Activated T-cell treated with anti-CD3 and anti-CD28 coated beads, Interleukin-2, amount 50 U/mL, for 24 hours (primary cell): ENCODE data around the gene CWC25.
"Not testable (repeated sequence)": the region's sequence is repeated elsewhere in the genome, so short reads cannot be mapped to it uniquely, and the experiment has no call there.

ENCODE experiments used
- DNase-seq: peaks from one replicate; pipeline ENCODE4 v3.0.0-alpha.2; 2020
- H3K27ac Mint-ChIP-seq: 2 replicates; pipeline ENCODE4 v1.8.0; 2020; ENCODE audit warnings: mild to moderate bottlenecking, mixed read lengths
- H3K27me3 Mint-ChIP-seq: 2 replicates; pipeline ENCODE4 v1.8.0; 2020; ENCODE audit warnings: mixed read lengths
- H3K36me3 Mint-ChIP-seq: 2 replicates; pipeline ENCODE4 v1.8.0; 2020; ENCODE audit warnings: low read depth, mixed read lengths
- H3K4me1 Mint-ChIP-seq: 2 replicates; pipeline ENCODE4 v1.8.0; 2020; ENCODE audit warnings: low read depth, mixed read lengths
- H3K4me3 Mint-ChIP-seq: 2 replicates; pipeline ENCODE4 v1.8.0; 2020; ENCODE audit warnings: mild to moderate bottlenecking, moderate library complexity, mixed read lengths
- H3K9me3 Mint-ChIP-seq: 2 replicates; pipeline ENCODE4 v1.8.0; 2020; ENCODE audit warnings: mixed read lengths

The CWC25 gene

DNA sequence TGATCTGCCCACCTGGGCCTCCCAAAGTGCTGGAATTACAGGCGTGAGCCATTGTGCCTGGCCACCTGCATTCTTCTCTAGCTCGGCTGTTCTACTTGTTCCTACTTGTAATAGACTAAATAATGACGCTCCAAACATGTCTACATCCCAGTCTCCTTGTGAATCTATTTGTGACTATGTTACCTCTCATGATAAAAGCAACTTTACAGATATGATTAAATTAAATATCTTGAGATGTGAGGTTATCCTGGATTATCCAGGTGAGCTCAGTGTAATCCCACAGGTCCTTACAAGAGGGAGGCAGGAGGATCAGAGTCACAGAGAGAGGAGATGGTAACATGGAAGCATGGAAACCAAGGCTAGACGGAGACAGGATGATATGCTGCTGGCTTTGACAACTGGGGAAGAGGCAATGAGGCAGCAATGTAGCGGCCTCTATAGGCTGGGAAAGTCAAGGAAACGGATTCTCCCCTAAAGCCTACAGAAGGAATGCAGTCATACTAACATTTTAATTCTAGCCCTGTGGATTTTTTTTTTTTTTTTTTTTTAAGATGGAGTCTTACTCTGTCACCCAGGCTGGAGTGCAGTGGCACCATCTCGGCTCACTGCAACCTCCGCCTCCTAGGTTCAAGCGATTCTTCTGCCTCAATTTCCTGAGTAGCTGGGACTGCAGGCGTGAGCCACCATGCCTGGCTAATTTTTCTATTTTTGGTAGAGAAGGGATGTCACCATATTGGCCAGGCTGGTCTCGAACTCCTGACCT lies 39.7 kb upstream of the CWC25 start:
- H3K9me3 Mint-ChIP-seq = no peaks in the 10 kb centered on the region
- peaks cover 2% of the 10 kb centered on the region for H3K36me3 Mint-ChIP-seq
- no peak for DNase-seq
- no peak overlapping the region for H3K4me3 Mint-ChIP-seq
- peaks cover 21% of the 10 kb centered on the region for H3K4me1 Mint-ChIP-seq
- H3K27ac Mint-ChIP-seq = no peak overlapping the region
- no peaks in the 10 kb centered on the region for H3K27me3 Mint-ChIP-seq

GRCh38 chr17:38861399-38861843 lies 36.3 kb upstream of the CWC25 start:
- Mint-ChIP-seq H3K36me3 (no peaks in the 10 kb centered on the region), H3K27ac (peak overlapping the region; percentile 77)

GRCh38 chr17:38857271-38857670 lies 32.1 kb upstream of the CWC25 start:
- DNase-seq = no peak
- Mint-ChIP-seq H3K4me3 (no peak overlapping the region), H3K36me3 (peaks cover 18% of the 10 kb centered on the region), H3K27me3 (no peaks in the 10 kb centered on the region), H3K27ac (no peak overlapping the region), H3K4me1 (peaks cover 16% of the 10 kb centered on the region), H3K9me3 (no peaks in the 10 kb centered on the region)

More at GRCh38 chr17:38861399-38861843, 36.3 kb upstream of the CWC25 start:
- Mint-ChIP-seq H3K9me3 (no peaks in the 10 kb centered on the region), H3K27me3 (no peaks in the 10 kb centered on the region), H3K4me3 (no peak overlapping the region), H3K4me1 (peaks cover 2% of the 10 kb centered on the region)
- no peak for DNase-seq

GRCh38 chr17:38855101-38855714 lies 30.1 kb upstream of the CWC25 start:
- H3K27me3 Mint-ChIP-seq, H3K9me3 Mint-ChIP-seq, DNase-seq: not testable (repeated sequence)
- H3K36me3 Mint-ChIP-seq = peaks cover 39% of the 10 kb centered on the region
- peak overlapping the region; percentile 73 for H3K27ac Mint-ChIP-seq
- peaks cover 30% of the 10 kb centered on the region for H3K4me1 Mint-ChIP-seq
- H3K4me3 Mint-ChIP-seq = peak overlapping the region; percentile 49

GRCh38 chr17:38853292-38854219 lies 28.4 kb upstream of the CWC25 start, which contains the start of gene RPL23:
Gene RPL23 (minus strand): TSS chr17:38853721. CDS start chr17:38853710, 11 bp downstream.
- Mint-ChIP-seq H3K4me1 (peaks cover 44% of the 10 kb centered on the region), H3K36me3 (peaks cover 54% of the 10 kb centered on the region), H3K9me3 (no peaks in the 10 kb centered on the region), H3K4me3 (peak within 1 kb of the TSS; percentile 99), H3K27me3 (no peaks in the 10 kb centered on the region), H3K27ac (peak within 1 kb of the TSS; percentile 99)
- peak; percentile 89 for DNase-seq

DNA sequence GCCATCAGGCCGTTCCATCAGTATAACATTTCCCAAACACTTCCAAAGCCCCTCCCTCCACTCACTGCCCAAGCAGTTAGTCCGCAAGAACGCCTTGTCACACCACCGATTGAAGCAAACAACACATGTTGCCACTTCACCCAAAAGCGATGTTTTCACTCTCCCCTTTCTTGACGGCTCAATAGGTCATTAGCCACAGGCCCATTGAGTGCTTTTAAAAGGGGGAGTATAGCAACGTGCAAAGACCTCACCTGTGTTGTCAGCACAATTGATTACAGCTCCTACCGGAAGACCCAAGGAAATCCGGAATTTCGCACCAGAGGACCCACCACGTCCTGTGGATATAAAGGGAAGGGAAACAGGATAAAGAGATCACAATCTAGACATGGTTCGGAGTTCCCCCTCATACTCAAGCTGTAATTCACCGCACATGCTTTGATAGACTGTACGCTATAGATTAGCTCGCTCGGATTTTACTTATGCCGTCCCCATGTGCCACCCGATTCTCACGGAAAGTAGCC lies 27.7 kb upstream of the CWC25 start:
- peaks cover 45% of the 10 kb centered on the region for H3K4me1 Mint-ChIP-seq
- H3K4me3 Mint-ChIP-seq = peak overlapping the region; percentile 99
- peaks cover 62% of the 10 kb centered on the region for H3K36me3 Mint-ChIP-seq
- H3K27me3 Mint-ChIP-seq = no peaks in the 10 kb centered on the region
- peak overlapping the region; percentile 99 for H3K27ac Mint-ChIP-seq
- DNase-seq = no peak
- no peaks in the 10 kb centered on the region for H3K9me3 Mint-ChIP-seq

- H3K36me3 Mint-ChIP-seq = peaks cover 70% of the 10 kb centered on the region
- no peak for DNase-seq
- H3K27me3 Mint-ChIP-seq = no peaks in the 10 kb centered on the region
- peak overlapping the region; percentile 99 for H3K4me3 Mint-ChIP-seq
- H3K27ac Mint-ChIP-seq = peak overlapping the region; percentile 99
- H3K9me3 Mint-ChIP-seq = no peaks in the 10 kb centered on the region
- H3K4me1 Mint-ChIP-seq = peaks cover 45% of the 10 kb centered on the region
Measured at GRCh38 chr17:38851434-38851833, 26.3 kb upstream of the CWC25 start.

DNA sequence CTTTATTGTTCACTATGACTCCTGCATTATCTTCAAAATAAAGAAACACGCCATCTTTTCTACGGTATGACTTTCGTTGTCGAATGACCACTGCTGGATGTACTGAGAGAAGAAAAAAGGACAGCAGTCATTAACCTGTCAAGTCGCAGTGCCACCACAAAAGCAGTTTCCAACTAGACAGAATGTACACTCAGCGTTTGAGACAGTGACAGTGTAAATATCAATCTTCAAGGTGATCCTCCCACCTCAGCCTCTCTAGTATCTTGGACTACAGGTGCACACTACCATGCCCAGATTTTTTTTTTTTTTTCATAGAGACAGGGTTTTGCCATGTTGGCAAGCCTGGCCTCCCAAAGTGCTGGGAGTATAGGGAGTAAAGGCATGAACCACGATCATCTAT lies 25.3 kb upstream of the CWC25 start:
- H3K4me1 Mint-ChIP-seq = peaks cover 45% of the 10 kb centered on the region
- peaks cover 73% of the 10 kb centered on the region for H3K36me3 Mint-ChIP-seq
- no peak for DNase-seq
- no peaks in the 10 kb centered on the region for H3K27me3 Mint-ChIP-seq
- H3K9me3 Mint-ChIP-seq = no peaks in the 10 kb centered on the region
- H3K27ac Mint-ChIP-seq = peak overlapping the region; percentile 99
- H3K4me3 Mint-ChIP-seq = peak overlapping the region; percentile 99

DNA sequence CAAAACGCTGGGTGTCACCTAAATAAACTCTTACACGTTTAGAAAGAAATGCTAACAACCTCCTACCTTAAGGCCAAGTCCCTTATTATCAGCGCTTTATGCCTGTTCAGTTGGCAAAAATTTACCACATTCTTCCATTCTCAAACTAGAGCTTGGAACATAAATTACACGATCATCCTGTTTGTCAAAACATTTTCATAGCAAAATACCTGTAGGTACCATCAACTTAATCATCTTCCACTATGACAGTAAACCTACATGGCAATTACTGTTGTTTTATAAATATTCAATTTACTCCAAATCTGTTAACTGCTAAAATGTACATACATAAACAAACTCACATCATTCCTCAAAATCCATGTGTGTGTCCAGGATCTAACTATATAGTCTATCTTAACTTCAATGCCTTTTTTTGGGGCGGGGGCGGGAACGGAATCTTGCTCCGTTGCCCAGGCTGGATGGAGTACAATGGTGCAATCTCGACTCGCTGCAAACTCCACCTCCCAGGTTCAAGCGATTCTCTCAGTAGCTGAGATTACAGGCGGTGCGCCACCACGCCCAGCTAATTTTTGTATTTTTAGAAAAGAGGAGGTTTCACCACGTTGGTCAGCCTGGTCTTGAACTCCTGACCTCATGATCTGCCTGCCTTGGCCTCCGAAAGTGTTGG lies 24.0 kb upstream of the CWC25 start:
- no peak for DNase-seq
- no peaks in the 10 kb centered on the region for H3K9me3 Mint-ChIP-seq
- peaks cover 73% of the 10 kb centered on the region for H3K36me3 Mint-ChIP-seq
- peaks cover 35% of the 10 kb centered on the region for H3K4me1 Mint-ChIP-seq
- peak overlapping the region; percentile 66 for H3K4me3 Mint-ChIP-seq
- H3K27ac Mint-ChIP-seq = peak overlapping the region; percentile 71
- no peaks in the 10 kb centered on the region for H3K27me3 Mint-ChIP-seq

GRCh38 chr17:38848557-38848891 lies 23.4 kb upstream of the CWC25 start:
- DNase-seq = no peak
- Mint-ChIP-seq H3K9me3 (no peaks in the 10 kb centered on the region), H3K4me3 (no peak overlapping the region), H3K27ac (peak overlapping the region; percentile 71), H3K4me1 (peaks cover 31% of the 10 kb centered on the region), H3K36me3 (peaks cover 68% of the 10 kb centered on the region), H3K27me3 (no peaks in the 10 kb centered on the region)

GRCh38 chr17:38844261-38844757 lies 19.2 kb upstream of the CWC25 start:
- no peak for DNase-seq
- Mint-ChIP-seq H3K9me3 (no peaks in the 10 kb centered on the region), H3K27me3 (no peaks in the 10 kb centered on the region), H3K4me1 (peaks cover 11% of the 10 kb centered on the region), H3K27ac (peak overlapping the region; percentile 55), H3K36me3 (peaks cover 27% of the 10 kb centered on the region), H3K4me3 (no peak overlapping the region)

- peak overlapping the region; percentile 100 for H3K27ac Mint-ChIP-seq
- H3K4me1 Mint-ChIP-seq = peaks cover 29% of the 10 kb centered on the region
- peak overlapping the region; percentile 97 for H3K4me3 Mint-ChIP-seq
- DNase-seq = peak; percentile 41
- H3K27me3 Mint-ChIP-seq = no peaks in the 10 kb centered on the region
- peaks cover 30% of the 10 kb centered on the region for H3K36me3 Mint-ChIP-seq
- H3K9me3 Mint-ChIP-seq = no peaks in the 10 kb centered on the region
Measured at GRCh38 chr17:38825762-38826247, 684 bp upstream of the CWC25 start.

DNA sequence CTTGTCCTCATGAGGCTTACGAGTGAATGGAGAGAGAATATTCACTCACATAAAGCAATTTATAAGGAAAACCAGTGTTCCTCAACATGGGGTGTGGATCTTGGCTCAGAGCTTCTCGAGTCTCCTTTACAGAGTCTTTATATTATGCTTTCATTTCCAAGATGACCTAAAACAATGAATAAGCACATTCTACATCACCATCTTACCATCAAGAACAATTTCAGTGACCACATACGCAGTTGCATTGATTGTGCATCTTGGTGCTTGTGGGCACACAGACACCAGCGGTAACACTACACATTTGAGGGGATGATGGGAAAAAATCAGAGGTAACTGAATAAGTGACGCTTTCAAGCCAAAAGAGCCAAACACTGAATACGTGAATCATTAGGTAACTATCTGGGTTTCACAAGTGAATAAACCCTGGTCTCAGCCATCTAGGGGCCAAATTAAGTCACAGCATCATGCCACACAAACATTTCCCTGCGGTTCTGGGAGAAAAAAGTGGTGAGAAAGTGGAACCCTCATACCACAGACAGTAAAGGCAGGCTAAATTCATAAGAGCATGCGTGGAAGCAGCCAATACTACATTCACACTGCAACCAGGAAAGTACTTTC lies 9.4 kb downstream of the CWC25 start:
- Mint-ChIP-seq H3K4me1 (peaks cover 14% of the 10 kb centered on the region), H3K27ac (peak overlapping the region; percentile 65), H3K36me3 (peaks cover 69% of the 10 kb centered on the region), H3K9me3 (no peaks in the 10 kb centered on the region), H3K27me3 (no peaks in the 10 kb centered on the region), H3K4me3 (no peak overlapping the region)
- no peak for DNase-seq
